Loucy (cell line): Measurements from ENCODE around the gene DHX57.

Experiments used
- CTCF ChIP-seq: fragments of 200-600 bp; sonication (generic); conservative IDR thresholded peaks from 2 replicates; pipeline ENCODE4 v1.5.1; 2014; ENCODE audit warnings: mild to moderate bottlenecking, antibody characterized with exemption, low read length
- EZH2phosphoT487 ChIP-seq: fragments of 200-600 bp; IDR thresholded peaks from 2 replicates; pipeline ENCODE4 v1.6.1; 2018; ENCODE audit warnings: antibody characterized with exemption, mild to moderate bottlenecking, moderate library complexity, borderline replicate concordance

- no peak for TF ChIP-seq CTCF
- no peak for TF ChIP-seq EZH2phosphoT487
Measured at GRCh38 chr2:38830526-38831159, 45.1 kb downstream of the DHX57 start.
